Body of pancreas (tissue), 4 donors: ENCODE results near the gene DYRK1A. TPM values are rescaled to one million over a fixed set of nuclear protein-coding genes. Genes with fewer than 3 reads are reported as not detected.
A peak's percentile ranks its signal among the peaks of the same experiment; 100 is the strongest.

Source experiments
- ATAC-seq: fragments of 150-250 bp; one replicate; pipeline ENCODE4 v1.9.1; 2016
- DNase-seq, 4 donors: peaks; one replicate each; pipeline ENCODE4 v3.0.0-alpha.2; 2019
- H3K27ac ChIP-seq, 4 donors: fragments of 200-600 bp; sonication (generic); 1 replicate in 3 of 4; 2 replicates in 1 of 4; pipeline versions ENCODE4 v1.5.1 to v1.6.1; 2016 to 2019; ENCODE audit warnings: mild to moderate bottlenecking in 1 of 4, mixed read lengths in 1 of 4, moderate library complexity in 1 of 4
- H3K27me3 ChIP-seq, 2 donors: fragments of 200-600 bp; sonication (generic); one replicate each; pipeline ENCODE4 v1.6.0; 2016; ENCODE audit warnings: mild to moderate bottlenecking in 1 of 2
- H3K36me3 ChIP-seq, 2 donors: fragments of 200-600 bp; sonication (generic); replicated peaks in 1 of 2; 2 replicates each; pipeline ENCODE4 v1.5.1; 2016; ENCODE audit warnings: low read depth in 2 of 2; ENCODE audit not compliant: insufficient read depth in 1 of 2
- H3K4me1 ChIP-seq: fragments of 200-600 bp; sonication (generic); one replicate; pipeline ENCODE4 v1.6.0; 2016
- H3K4me3 ChIP-seq, 2 donors: fragments of 200-600 bp; sonication (generic); 1 replicate in 1 of 2; 2 replicates in 1 of 2; pipeline ENCODE4 v1.5.1; 2016 to 2019
- H3K9me3 ChIP-seq, 3 donors: fragments of 200-600 bp; sonication (generic); 1 replicate in 2 of 3; 2 replicates in 1 of 3; pipeline ENCODE4 v1.5.1; 2016
- CTCF ChIP-seq, 7 experiments: fragments of 450-650 bp in 4 of 7; fragments of 200-600 bp in 3 of 7; sonication (generic) in 3 of 7; IDR thresholded peaks; one replicate each; pipeline ENCODE4 v1.5.1; 2016 to 2019; ENCODE audit warnings: antibody characterized with exemption in 7 of 7
- POLR2A ChIP-seq, 3 donors: fragments of 450-650 bp; IDR thresholded peaks; one replicate each; pipeline ENCODE4 v1.6.1; 2016; ENCODE audit warnings: antibody characterized with exemption in 3 of 3, mild to moderate bottlenecking in 2 of 3
- WGBS, 2 donors: methylation state at CpG; one replicate each; pipeline ENCODE4 v1.1.5; 2017; 5-methylcytosine and 5-hydroxymethylcytosine counted together
- intact Hi-C: fragments of 100-400 bp; cut with DNase I; formaldehyde crosslinking; loops from one replicate; pipeline ENCODE4 v1.15.1; 2023
- total RNA-seq, 2 donors: library from RNA; depleted of rRNA; stranded (reverse); fragments of >200 nt; gene quantifications; one replicate each; pipeline ENCODE4 v1.1.0, GENCODE V29; 2016

DYRK1A gene
- total RNA-seq, 2 donors from 2014 or later = 42.5 to 44.1 TPM

DNA sequence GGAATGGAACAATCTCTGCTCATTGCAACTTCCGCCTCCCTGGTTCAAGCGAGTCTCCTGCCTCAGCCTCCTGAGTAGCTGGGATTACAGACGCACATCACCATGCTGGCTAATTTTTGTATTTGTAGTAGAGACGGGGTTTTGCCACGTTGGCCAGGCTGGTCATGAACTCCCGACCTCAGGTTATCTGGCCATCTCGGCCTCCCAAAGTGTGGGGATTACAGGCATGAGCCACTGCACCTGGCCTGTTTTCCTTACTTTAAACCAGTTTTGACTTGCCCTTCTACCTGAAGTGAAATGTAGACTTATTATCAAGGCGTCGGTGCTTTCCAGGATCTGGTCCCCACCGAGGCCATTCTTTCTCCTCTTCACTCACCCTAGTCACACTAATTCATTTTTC, 141.8 kb downstream of the DYRK1A start:
- H3K27ac ChIP-seq = no peak overlapping the region
- H3K4me1 ChIP-seq = no peaks in the 10 kb centered on the region
- no peak for ATAC-seq
- H3K36me3 ChIP-seq = peaks cover 0 to 35% of the 10 kb centered on the region in 2 donors
- no peak for DNase-seq
- H3K27me3 ChIP-seq = no peaks in the 10 kb centered on the region
- TF ChIP-seq POLR2A (IDR thresholded peaks at IDR 0.05) (no peak), CTCF (IDR thresholded peaks at IDR 0.05) (no peak)
- H3K9me3 ChIP-seq = no peaks in the 10 kb centered on the region
- 87 to 91% methylated on average over 10 of the region's 10 CpGs for WGBS, 2 donors
- intact Hi-C loops = no loop called here
- H3K4me3 ChIP-seq = no peak overlapping the region

GRCh38 chr21:37509802-37510393, 143.3 kb downstream of the DYRK1A start:
- 80 to 83% methylated on average over 5 of the region's 5 CpGs for WGBS, 2 donors
- Histone ChIP-seq H3K27ac (no peak overlapping the region), H3K4me1 (no peaks in the 10 kb centered on the region), H3K4me3 (no peak overlapping the region), H3K27me3 (no peaks in the 10 kb centered on the region), H3K36me3 (peaks cover 0 to 35% of the 10 kb centered on the region in 2 donors), H3K9me3 (no peaks in the 10 kb centered on the region)
- ATAC-seq (no peak), DNase-seq (no peak)
- TF ChIP-seq CTCF (IDR thresholded peaks at IDR 0.05) (no peak), POLR2A (IDR thresholded peaks at IDR 0.05) (no peak)
- intact Hi-C loops = no loop called here

GRCh38 chr21:37511848-37512247, 145.3 kb downstream of the DYRK1A start:
- ATAC-seq = no peak
- Histone ChIP-seq H3K27ac (no peak overlapping the region), H3K4me3 (no peak overlapping the region), H3K27me3 (no peaks in the 10 kb centered on the region), H3K36me3 (peaks cover 0 to 22% of the 10 kb centered on the region in 2 donors), H3K9me3 (no peaks in the 10 kb centered on the region), H3K4me1 (no peaks in the 10 kb centered on the region)
- TF ChIP-seq POLR2A (IDR thresholded peaks at IDR 0.05) (no peak), CTCF (IDR thresholded peaks at IDR 0.05) (no peak)
- intact Hi-C loops = no loop called here
- WGBS, 2 donors = 87 to 94% methylated on average over 5 of the region's 5 CpGs
- no peak for DNase-seq

DNA sequence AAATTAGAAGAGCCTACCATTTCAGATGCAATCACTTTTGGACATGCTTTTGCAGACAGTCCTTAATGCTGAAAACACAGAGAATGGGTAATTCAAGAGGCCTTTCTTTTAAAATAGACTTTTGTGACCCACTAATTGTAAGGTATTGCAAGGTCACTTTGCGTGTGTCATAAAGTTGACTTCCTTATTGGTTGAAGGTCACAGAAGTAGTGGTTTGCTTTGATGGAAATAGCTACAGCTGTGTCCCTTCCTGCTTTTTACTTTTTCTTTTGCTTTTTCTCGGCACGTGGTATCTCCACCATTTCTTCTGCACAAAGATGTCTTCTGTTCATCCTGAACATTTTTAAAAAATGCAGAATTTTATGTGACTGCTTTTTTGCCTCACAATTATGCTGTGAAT, 146.8 kb downstream of the DYRK1A start:
- H3K4me1 ChIP-seq = no peaks in the 10 kb centered on the region
- DNase-seq (no peak), ATAC-seq (no peak)
- H3K27me3 ChIP-seq = no peaks in the 10 kb centered on the region
- WGBS, 2 donors = 71 to 81% methylated on average over 3 of the region's 3 CpGs
- H3K9me3 ChIP-seq = no peaks in the 10 kb centered on the region
- intact Hi-C loops = no loop called here
- peaks cover 0 to 11% of the 10 kb centered on the region in 2 donors for H3K36me3 ChIP-seq
- no peak overlapping the region for H3K4me3 ChIP-seq
- TF ChIP-seq CTCF (IDR thresholded peaks at IDR 0.05) = no peak
- TF ChIP-seq POLR2A (IDR thresholded peaks at IDR 0.05) = no peak
- no peak overlapping the region for H3K27ac ChIP-seq

- Histone ChIP-seq H3K4me3 (no peak overlapping the region), H3K4me1 (no peaks in the 10 kb centered on the region), H3K36me3 (peaks cover 0 to 6% of the 10 kb centered on the region in 2 donors), H3K27me3 (no peaks in the 10 kb centered on the region), H3K9me3 (no peaks in the 10 kb centered on the region), H3K27ac (no peak overlapping the region)
- DNase-seq (peak in 2 of 4 donors; percentile 16 to 32), ATAC-seq (peak; percentile 71)
- intact Hi-C loops = no loop called here
- TF ChIP-seq POLR2A (IDR thresholded peaks at IDR 0.05) (no peak), CTCF (IDR thresholded peaks at IDR 0.05) (no peak)
- WGBS, 2 donors = 37 to 47% methylated on average over 8 of the region's 8 CpGs
These were observed 147.6 kb downstream of the DYRK1A start for GRCh38 chr21:37514038-37514667.
